ENCODE data around the gene PDE1A. TPM values are rescaled to one million over a fixed set of nuclear protein-coding genes. Genes with fewer than 3 reads are reported as not detected.

The PDE1A gene
- total and polyA plus RNA-seq, 2 of the 13 experiments (the other 11 are each of a cell fraction or from before 2014, with no cell fraction given) = not detected

DNA sequence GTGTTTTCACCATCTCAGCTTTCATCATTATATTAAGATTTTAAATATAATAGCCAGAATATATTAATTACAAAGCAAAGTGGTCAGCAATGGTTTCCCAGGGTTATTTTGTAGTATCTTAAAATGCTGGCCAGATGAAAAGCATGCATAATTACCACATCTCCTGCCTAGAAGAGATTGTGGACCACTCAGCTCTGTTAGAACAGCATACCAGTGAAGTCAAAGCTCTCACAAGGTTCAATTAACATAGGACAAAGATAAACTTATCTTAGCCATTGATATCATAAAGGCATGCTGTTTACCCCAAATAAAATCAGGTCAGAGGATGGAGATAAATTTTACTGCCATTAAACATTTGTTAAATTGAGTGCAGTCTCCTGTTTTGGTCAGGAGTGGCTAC, 19.3 kb upstream of the PDE1A start:
- POLR2A ChIA-PET = no interaction called here
- FAIRE-seq = no peak

DNA sequence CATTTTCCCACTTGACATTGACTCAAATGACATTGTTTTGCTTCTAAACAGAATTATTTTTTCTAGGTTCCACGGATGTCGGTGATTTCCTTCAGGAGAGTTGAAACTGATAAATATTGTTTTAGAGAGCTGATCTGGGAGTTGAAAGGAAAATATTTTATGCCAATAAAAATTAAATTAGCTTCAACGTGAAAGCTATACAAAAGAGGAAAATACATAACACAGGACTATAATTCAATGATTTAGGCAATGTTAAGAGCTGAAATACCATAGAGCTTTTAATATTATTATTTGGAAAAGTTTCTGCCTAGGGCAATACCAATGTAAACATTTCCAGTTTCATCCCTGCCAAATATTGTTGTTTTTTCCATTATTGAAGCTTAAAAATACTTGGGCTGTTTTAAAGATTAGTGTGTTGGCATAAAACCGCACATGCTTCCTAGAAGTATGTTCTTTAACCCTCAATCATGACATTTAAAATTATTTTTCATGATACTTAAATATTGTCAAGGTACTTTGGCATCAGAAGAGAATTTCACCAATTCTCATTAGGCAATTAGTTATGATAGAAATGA, 18.6 kb upstream of the PDE1A start:
- Histone ChIP-seq H4K20me1 (ENCODE audit: insufficient read depth, low read length) (no peaks in the 10 kb centered on the region), H3K4me1 (ENCODE audit: insufficient read depth, low read length) (no peaks in the 10 kb centered on the region), H3K79me2 (ENCODE audit: insufficient read depth, low read length) (no peaks in the 10 kb centered on the region), H3K4me2 (ENCODE audit: low read depth, low read length) (no peak overlapping the region), H3K9ac (ENCODE audit: insufficient read depth, low read depth, low read length) (no peak overlapping the region), H3K27ac (ENCODE audit: extremely low read length, insufficient read depth, low read length) (no peak overlapping the region), H3K4me3 (replicated peaks in 1 of 3; ENCODE audit: insufficient read depth in 1 of 3, low read depth in 2 of 3, low read length in 3 of 3) (no peak overlapping the region), H3K27me3 (ENCODE audit: control insufficient read depth in 1 of 2, insufficient read depth in 2 of 2, low read length in 2 of 2) (no peaks in the 10 kb centered on the region), H3K36me3 (replicated peaks in 1 of 2; ENCODE audit: control insufficient read depth in 1 of 2, insufficient read depth in 2 of 2, low read length in 2 of 2) (no peaks in the 10 kb centered on the region), H2AFZ (ENCODE audit: low read length) (no peak overlapping the region), H3K9me3 (ENCODE audit: low read length) (no peaks in the 10 kb centered on the region)
- WGBS (ENCODE audit: low lambda C conversion rate) = under 1% methylated on average over 4 of the region's 4 CpGs
- POLR2A ChIA-PET = no interaction called here
- intact Hi-C loops (cut with micrococcal nuclease; ENCODE audit: unreplicated experiment) = no loop called here
- no peak for DNase-seq (ENCODE audit: low spot score)
- BruUV-seq (replicated peaks) = no TSS peak
- no peak for FAIRE-seq
- CTCF ChIA-PET (ENCODE audit: low intra/inter-chr PET ratio, low total read pairs) = no interaction called here
- in situ Hi-C loops (cut with HindIII; ENCODE audit: extremely low pct_ligation_motif_present, low pct_unique_long_range_greater_than_20kb) = no loop called here
- no peak for ATAC-seq
- TF ChIP-seq ZBTB38 (CRISPR knock-in tag; IDR thresholded peaks at IDR 0.05) (no peak), CREB1 (IDR thresholded peaks at IDR 0.05) (no peak), CREB1 (CRISPR knock-in tag; IDR thresholded peaks at IDR 0.05) (no peak)
- TF ChIP-seq, protein P1, sequence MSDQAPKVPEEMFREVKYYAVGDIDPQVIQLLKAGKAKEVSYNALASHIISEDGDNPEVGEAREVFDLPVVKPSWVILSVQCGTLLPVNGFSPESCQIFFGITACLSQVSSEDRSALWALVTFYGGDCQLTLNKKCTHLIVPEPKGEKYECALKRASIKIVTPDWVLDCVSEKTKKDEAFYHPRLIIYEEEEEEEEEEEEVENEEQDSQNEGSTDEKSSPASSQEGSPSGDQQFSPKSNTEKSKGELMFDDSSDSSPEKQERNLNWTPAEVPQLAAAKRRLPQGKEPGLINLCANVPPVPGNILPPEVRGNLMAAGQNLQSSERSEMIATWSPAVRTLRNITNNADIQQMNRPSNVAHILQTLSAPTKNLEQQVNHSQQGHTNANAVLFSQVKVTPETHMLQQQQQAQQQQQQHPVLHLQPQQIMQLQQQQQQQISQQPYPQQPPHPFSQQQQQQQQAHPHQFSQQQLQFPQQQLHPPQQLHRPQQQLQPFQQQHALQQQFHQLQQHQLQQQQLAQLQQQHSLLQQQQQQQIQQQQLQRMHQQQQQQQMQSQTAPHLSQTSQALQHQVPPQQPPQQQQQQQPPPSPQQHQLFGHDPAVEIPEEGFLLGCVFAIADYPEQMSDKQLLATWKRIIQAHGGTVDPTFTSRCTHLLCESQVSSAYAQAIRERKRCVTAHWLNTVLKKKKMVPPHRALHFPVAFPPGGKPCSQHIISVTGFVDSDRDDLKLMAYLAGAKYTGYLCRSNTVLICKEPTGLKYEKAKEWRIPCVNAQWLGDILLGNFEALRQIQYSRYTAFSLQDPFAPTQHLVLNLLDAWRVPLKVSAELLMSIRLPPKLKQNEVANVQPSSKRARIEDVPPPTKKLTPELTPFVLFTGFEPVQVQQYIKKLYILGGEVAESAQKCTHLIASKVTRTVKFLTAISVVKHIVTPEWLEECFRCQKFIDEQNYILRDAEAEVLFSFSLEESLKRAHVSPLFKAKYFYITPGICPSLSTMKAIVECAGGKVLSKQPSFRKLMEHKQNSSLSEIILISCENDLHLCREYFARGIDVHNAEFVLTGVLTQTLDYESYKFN (CRISPR knock-in tag; conservative IDR thresholded peaks at IDR 0.05) = no peak
- TF ChIP-seq, protein P2, sequence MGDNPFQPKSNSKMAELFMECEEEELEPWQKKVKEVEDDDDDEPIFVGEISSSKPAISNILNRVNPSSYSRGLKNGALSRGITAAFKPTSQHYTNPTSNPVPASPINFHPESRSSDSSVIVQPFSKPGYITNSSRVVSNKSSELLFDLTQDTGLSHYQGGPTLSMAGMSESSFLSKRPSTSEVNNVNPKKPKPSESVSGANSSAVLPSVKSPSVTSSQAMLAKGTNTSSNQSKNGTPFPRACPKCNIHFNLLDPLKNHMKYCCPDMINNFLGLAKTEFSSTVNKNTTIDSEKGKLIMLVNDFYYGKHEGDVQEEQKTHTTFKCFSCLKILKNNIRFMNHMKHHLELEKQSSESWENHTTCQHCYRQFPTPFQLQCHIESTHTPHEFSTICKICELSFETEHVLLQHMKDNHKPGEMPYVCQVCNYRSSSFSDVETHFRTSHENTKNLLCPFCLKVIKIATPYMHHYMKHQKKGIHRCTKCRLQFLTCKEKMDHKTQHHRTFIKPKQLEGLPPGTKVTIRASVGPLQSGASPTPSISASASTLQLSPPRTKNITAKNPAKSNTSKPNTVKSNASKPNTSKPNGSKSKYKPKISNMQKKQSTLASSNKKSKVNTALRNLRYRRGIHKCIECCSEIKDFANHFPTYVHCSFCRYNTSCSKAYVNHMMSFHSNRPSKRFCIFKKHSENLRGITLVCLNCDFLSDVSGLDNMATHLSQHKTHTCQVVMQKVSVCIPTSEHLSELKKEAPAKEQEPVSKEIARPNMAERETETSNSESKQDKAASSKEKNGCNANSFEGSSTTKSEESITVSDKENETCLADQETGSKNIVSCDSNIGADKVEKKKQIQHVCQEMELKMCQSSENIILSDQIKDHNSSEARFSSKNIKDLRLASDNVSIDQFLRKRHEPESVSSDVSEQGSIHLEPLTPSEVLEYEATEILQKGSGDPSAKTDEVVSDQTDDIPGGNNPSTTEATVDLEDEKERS (CRISPR knock-in tag; IDR thresholded peaks at IDR 0.05) = no peak

More for the DNA sequence above, 19.3 kb upstream of the PDE1A start:
- H3K4me1 ChIP-seq (ENCODE audit: insufficient read depth, low read length) = no peaks in the 10 kb centered on the region
- H3K9ac ChIP-seq (ENCODE audit: insufficient read depth, low read depth, low read length) = no peak overlapping the region
- H3K9me3 ChIP-seq (ENCODE audit: low read length) = no peaks in the 10 kb centered on the region
- DNase-seq (ENCODE audit: low spot score) (no peak), ATAC-seq (no peak)
- no TSS peak for BruUV-seq (replicated peaks)
- H2AFZ ChIP-seq (ENCODE audit: low read length) = no peak overlapping the region
- CTCF ChIA-PET (ENCODE audit: low intra/inter-chr PET ratio, low total read pairs) = no interaction called here
- H3K79me2 ChIP-seq (ENCODE audit: insufficient read depth, low read length) = no peaks in the 10 kb centered on the region
- in situ Hi-C loops (cut with HindIII; ENCODE audit: extremely low pct_ligation_motif_present, low pct_unique_long_range_greater_than_20kb) (no loop called here), intact Hi-C loops (cut with micrococcal nuclease; ENCODE audit: unreplicated experiment) (no loop called here)
- no peak overlapping the region for H3K4me2 ChIP-seq (ENCODE audit: low read depth, low read length)
- TF ChIP-seq MED13 (CRISPR knock-in tag; IDR thresholded peaks at IDR 0.05) (no peak), CCDC6 (CRISPR knock-in tag; IDR thresholded peaks at IDR 0.05) (no peak), EZH2 (conservative IDR thresholded peaks at IDR 0.05; ENCODE audit: low read depth, low read length) (no peak), ZNF3 (CRISPR knock-in tag; IDR thresholded peaks at IDR 0.05) (no peak), PLRG1 (conservative IDR thresholded peaks at IDR 0.05) (no peak), JUNB (CRISPR knock-in tag; IDR thresholded peaks at IDR 0.05; ENCODE audit: borderline replicate concordance) (no peak), FIP1L1 (IDR thresholded peaks at IDR 0.05; ENCODE audit: borderline replicate concordance, insufficient read depth, low read depth, low read length) (no peak), ZNF589 (CRISPR knock-in tag; conservative IDR thresholded peaks at IDR 0.05) (no peak)
- TF ChIP-seq, protein P3, sequence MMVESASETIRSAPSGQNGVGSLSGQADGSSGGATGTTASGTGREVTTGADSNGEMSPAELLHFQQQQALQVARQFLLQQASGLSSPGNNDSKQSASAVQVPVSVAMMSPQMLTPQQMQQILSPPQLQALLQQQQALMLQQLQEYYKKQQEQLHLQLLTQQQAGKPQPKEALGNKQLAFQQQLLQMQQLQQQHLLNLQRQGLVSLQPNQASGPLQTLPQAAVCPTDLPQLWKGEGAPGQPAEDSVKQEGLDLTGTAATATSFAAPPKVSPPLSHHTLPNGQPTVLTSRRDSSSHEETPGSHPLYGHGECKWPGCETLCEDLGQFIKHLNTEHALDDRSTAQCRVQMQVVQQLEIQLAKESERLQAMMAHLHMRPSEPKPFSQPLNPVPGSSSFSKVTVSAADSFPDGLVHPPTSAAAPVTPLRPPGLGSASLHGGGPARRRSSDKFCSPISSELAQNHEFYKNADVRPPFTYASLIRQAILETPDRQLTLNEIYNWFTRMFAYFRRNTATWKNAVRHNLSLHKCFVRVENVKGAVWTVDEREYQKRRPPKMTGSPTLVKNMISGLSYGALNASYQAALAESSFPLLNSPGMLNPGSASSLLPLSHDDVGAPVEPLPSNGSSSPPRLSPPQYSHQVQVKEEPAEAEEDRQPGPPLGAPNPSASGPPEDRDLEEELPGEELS (CRISPR knock-in tag; IDR thresholded peaks at IDR 0.05) = no peak
- H3K27ac ChIP-seq (ENCODE audit: extremely low read length, insufficient read depth, low read length) = no peak overlapping the region
- H4K20me1 ChIP-seq (ENCODE audit: insufficient read depth, low read length) = no peaks in the 10 kb centered on the region
- no peaks in the 10 kb centered on the region for H3K36me3 ChIP-seq (replicated peaks in 1 of 2; ENCODE audit: control insufficient read depth in 1 of 2, insufficient read depth in 2 of 2, low read length in 2 of 2)
- H3K27me3 ChIP-seq (ENCODE audit: control insufficient read depth in 1 of 2, insufficient read depth in 2 of 2, low read length in 2 of 2) = no peaks in the 10 kb centered on the region
- H3K4me3 ChIP-seq (replicated peaks in 1 of 3; ENCODE audit: insufficient read depth in 1 of 3, low read depth in 2 of 3, low read length in 3 of 3) = no peak overlapping the region

Measured in HepG2 (cell line).